WI38 (cell line): ENCODE results near the gene MORN4.

Experiments used
- H3K4me3 ChIP-seq: 2 replicates; pipeline ENCODE4 v1.5.1; 2011; ENCODE audit warnings: low read depth, mild to moderate bottlenecking, control low read depth, low read length
- CTCF ChIP-seq: IDR thresholded peaks from 2 replicates; pipeline ENCODE4 v1.5.1; 2012; ENCODE audit warnings: low read depth, mild to moderate bottlenecking, control low read depth, low read length

MORN4 gene

GRCh38 chr10:97566336-97566996 is 66.8 kb downstream of the MORN4 start:
- no peak overlapping the region for H3K4me3 ChIP-seq
- no peak for TF ChIP-seq CTCF

GRCh38 chr10:97564776-97565175 is 68.5 kb downstream of the MORN4 start:
- H3K4me3 ChIP-seq, result no peak overlapping the region
- TF ChIP-seq CTCF, result no peak
